Cardiac fibroblast (primary cell): Measurements from ENCODE around the gene ACTN1.

Experiments used
- DNase-seq, 2 donors: peaks; one replicate each; pipeline versions ENCODE4 v3.0.0 to v3.0.0-alpha.2; 2010; ENCODE audit warnings: low read depth in 2 of 2
- H3K4me3 ChIP-seq, 2 donors: replicated peaks in 1 of 2; 1 replicate in 1 of 2; 2 replicates in 1 of 2; pipeline ENCODE4 v1.5.1; 2011; ENCODE audit warnings: low read depth in 2 of 2, low read length in 2 of 2, mild to moderate bottlenecking in 2 of 2, moderate library complexity in 1 of 2
- CTCF ChIP-seq: IDR thresholded peaks from one replicate; pipeline ENCODE4 v1.5.1; 2011; ENCODE audit warnings: low read depth, mild to moderate bottlenecking, low read length, inconsistent platforms

Gene ACTN1

GRCh38 chr14:68902357-68902756 lies 76.7 kb downstream of the ACTN1 start:
- TF ChIP-seq CTCF, result no peak
- DNase-seq, result no peak
- no peak overlapping the region for H3K4me3 ChIP-seq

GRCh38 chr14:68899033-68899603 lies 80.0 kb downstream of the ACTN1 start:
- no peak overlapping the region for H3K4me3 ChIP-seq
- TF ChIP-seq CTCF, result no peak
- DNase-seq, result no peak

- DNase-seq, result no peak
- H3K4me3 ChIP-seq, result no peak overlapping the region
- no peak for TF ChIP-seq CTCF
Measured at GRCh38 chr14:68898248-68899032, 80.7 kb downstream of the ACTN1 start.

- no peak overlapping the region for H3K4me3 ChIP-seq
- TF ChIP-seq CTCF, result no peak
- no peak for DNase-seq
Measured at GRCh38 chr14:68897559-68898155, 81.4 kb downstream of the ACTN1 start.

GRCh38 chr14:68896132-68896531 lies 83.0 kb downstream of the ACTN1 start:
- peak; percentile 54 for TF ChIP-seq CTCF
- DNase-seq, result peak in 1 of 2 donors; percentile 33
- H3K4me3 ChIP-seq, result no peak overlapping the region

GRCh38 chr14:68894802-68895703 lies 84.0 kb downstream of the ACTN1 start:
- no peak for TF ChIP-seq CTCF
- DNase-seq, result peak; percentile 43 to 86
- H3K4me3 ChIP-seq, result no peak overlapping the region
